T47D (cell line): ENCODE data around the gene IGFN1.

ENCODE experiments used
- DNase-seq, 2 experiments: peaks; one replicate each; pipeline versions ENCODE4 v3.0.0 to v3.0.0-alpha.2; 2011 to 2012; ENCODE audit warnings: low read depth in 1 of 2, low spot score in 1 of 2
- JUND ChIP-seq: IDR thresholded peaks from 2 replicates; pipeline ENCODE4 v1.6.1; 2012; ENCODE audit warnings: low read depth
- in situ Hi-C: cut with HindIII; loops from 2 replicates; pipeline ENCODE4 v1.10.0; 2016; ENCODE audit warnings: low sequenced_read_pairs, low pct_unique_long_range_greater_than_20kb

IGFN1 gene

GRCh38 chr1:201169971-201170532, 20.6 kb upstream of the IGFN1 start:
- in situ Hi-C loops = no loop called here
- DNase-seq = no peak
- TF ChIP-seq JUND = no peak

GRCh38 chr1:201170533-201171062, 20.0 kb upstream of the IGFN1 start:
- DNase-seq = peak; percentile 95 to 100
- TF ChIP-seq JUND = no peak
- in situ Hi-C loops = no loop called here

DNA sequence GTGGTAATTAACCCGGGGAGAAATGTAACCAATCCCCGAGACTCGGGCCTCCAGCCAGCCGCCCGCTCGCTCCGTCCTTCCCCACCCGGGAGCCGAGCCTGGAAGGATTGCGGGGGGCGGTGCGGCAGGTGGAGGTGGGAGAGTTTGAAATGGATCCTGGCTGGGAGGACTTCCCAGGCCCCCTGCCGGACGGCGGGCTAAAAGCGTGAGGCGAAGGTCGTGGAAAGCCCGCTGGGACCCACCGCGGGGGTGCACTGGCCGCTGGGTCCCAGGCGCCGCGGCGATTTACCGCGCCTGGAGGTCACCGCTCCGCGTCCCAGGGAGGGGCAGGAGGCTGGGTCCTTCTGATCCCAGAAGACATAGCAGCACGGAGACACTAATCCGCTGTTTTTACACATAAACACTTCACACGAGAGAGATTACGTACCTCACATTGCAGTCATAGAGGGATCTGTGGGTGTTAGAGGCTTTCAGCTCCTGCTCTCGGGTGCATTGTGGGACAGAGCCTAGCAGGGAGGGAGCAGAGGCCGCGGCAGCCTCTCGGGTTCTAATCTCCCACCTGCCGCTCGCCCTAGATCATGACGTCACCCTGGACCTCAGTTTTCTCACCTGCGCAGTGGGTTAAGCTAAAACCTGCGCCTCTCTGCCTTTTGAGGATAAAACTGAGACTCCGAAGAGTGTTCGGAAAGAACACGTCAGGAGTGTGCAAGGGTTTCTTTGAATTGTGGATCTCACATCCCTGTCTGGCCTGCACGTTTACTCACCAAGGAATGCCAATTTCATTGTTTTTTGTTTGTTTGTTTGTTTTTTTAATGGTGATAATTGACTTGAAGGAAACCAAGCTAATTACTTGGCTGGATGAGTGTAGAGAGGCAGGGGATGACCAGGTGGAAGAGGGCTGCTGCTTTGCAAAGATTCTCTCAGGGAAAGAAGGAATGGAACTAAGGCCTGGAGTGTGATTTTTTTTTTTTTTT, 19.3 kb upstream of the IGFN1 start:
- in situ Hi-C loops = no loop called here
- no peak for DNase-seq
- TF ChIP-seq JUND = no peak

GRCh38 chr1:201172326-201172725, 18.3 kb upstream of the IGFN1 start:
- TF ChIP-seq JUND = no peak
- DNase-seq = no peak
- in situ Hi-C loops = no loop called here

- TF ChIP-seq JUND = no peak
- no peak for DNase-seq
- in situ Hi-C loops = no loop called here
Observed at GRCh38 chr1:201172999-201173610, 17.5 kb upstream of the IGFN1 start.

- TF ChIP-seq JUND = no peak
- in situ Hi-C loops = no loop called here
Observed at GRCh38 chr1:201173736-201174135, 16.9 kb upstream of the IGFN1 start.

GRCh38 chr1:201175820-201176500, 14.7 kb upstream of the IGFN1 start:
- TF ChIP-seq JUND = no peak
- DNase-seq = no peak
- in situ Hi-C loops = no loop called here

More at GRCh38 chr1:201173736-201174135, 16.9 kb upstream of the IGFN1 start:
- DNase-seq = peak in 1 of 2 experiments; percentile 68

DNA sequence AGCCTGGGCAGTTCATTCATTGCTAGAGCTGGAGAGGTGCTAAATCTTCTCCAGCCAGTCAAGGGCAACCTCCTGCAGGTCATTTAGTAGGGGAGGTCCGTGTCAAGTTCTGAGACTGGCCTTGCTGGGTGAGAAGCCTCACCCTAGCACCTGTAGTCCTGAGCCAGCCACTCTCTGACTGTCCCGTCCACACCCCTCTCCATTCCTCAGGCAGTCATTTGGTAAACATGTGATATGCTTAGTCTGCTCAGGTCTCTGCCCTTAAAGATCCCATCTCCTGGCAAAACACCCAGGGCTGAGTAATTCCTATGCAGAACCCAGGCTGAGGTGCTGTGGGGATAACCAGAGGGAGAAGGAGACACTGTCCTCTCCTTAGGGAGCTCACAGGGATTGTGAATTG, 13.7 kb upstream of the IGFN1 start:
- TF ChIP-seq JUND = no peak
- peak in 1 of 2 experiments; percentile 18 for DNase-seq
- in situ Hi-C loops = no loop called here

DNA sequence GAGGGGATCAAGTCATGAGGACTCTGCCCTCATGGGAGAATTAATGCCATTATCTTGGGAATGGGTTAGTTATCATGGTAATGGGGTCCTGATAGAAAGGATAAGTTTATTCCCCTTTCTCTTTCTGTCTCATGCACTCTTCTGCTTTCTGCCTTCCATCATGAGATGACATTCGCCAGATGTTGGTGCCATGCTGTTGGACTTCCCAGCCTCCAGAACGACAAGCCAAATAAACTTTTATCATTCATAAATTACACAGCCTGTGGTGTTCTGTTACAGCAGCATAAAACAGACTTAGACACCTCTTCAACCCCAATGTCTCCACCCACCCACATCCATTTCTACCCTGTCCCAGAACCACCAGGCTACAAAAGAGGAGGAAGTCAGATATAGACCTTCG, 11.9 kb upstream of the IGFN1 start:
- in situ Hi-C loops = no loop called here

GRCh38 chr1:201180141-201180540, 10.5 kb upstream of the IGFN1 start:
- no peak for TF ChIP-seq JUND
- DNase-seq = no peak
- in situ Hi-C loops = no loop called here

More for the DNA sequence above, 11.9 kb upstream of the IGFN1 start:
- no peak for TF ChIP-seq JUND
- DNase-seq = no peak

GRCh38 chr1:201180901-201181300, 9.7 kb upstream of the IGFN1 start:
- no peak for TF ChIP-seq JUND
- in situ Hi-C loops = no loop called here
- DNase-seq = no peak

DNA sequence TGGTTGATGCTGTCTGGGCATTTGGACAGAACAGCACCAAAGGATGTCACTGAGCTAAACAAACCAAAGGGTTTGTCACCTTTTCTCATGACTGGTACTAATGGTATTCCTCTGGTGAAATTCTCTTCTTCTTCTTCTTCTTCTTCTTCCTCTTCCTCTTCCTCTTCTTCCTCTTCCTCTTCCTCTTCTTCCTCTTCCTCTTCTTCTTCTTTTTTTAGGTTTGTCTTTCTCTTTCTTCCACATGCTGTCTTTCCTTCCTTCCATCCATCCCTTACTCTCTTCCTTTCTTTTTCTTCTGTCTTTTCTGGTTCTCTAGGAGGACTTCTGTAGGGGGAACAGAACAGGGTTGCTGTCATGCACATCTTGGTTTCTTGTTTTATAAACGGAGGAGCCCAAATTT, 9.3 kb upstream of the IGFN1 start:
- DNase-seq = no peak
- in situ Hi-C loops = no loop called here
- no peak for TF ChIP-seq JUND

DNA sequence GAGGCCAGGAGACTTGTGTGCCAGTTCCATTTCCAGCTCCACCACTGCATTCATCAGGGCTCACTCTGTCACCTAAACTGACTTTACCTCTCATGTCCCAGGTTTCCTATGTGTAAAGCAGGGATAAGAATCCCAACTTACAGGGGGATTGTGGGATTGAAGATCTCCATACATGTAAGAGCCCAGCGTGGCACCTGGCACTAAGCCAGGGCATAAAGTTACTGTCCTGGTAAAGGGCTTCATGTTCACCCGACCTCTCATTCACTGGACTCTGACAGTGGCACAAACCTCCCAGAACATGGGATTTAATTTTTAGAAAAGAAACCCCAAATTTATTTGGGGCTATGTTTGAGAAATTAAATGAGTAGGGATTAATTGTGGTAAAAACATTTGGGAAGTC, 8.9 kb upstream of the IGFN1 start:
- DNase-seq = no peak
- in situ Hi-C loops = no loop called here
- TF ChIP-seq JUND = no peak
